Head of caudate nucleus (tissue), 42 donors: ENCODE measurements around the gene CDA.
"Not testable (repeated sequence)": the region's sequence is repeated elsewhere in the genome, so short reads cannot be mapped to it uniquely, and the experiment has no call there.

ENCODE experiments used
- DNase-seq, 42 donors: peaks; one replicate each; pipeline versions ENCODE4 v3.0.0 to v3.0.0-alpha.2; 2020 to 2021; ENCODE audit warnings: mixed read lengths in 7 of 42
- intact Hi-C: fragments of 100-400 bp; cut with DNase I; formaldehyde crosslinking; loops from one replicate; pipeline ENCODE4 v1.15.0; 2022

The CDA gene

GRCh38 chr1:20578721-20579395 is 10.0 kb upstream of the CDA start:
- intact Hi-C loops, result no loop called here
- DNase-seq, result no peak

DNA sequence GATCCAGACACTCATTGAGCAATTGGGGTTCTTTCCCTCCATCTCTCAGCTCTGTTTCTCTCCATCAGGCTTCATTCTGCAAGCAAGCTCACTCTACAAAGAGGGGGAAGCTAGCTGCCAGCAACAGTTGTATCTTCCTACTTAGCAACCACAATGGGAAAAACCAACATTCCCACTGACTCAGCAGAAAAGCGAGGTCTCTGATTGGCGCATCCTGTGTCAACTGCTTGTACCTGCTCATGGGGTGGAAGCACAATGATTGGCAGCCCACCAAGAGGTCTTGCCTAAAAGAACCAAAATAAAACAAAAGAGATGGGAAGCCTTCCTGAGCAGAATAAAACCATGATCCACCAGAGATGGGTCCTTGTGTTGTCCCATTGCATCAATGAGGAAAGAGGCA is 4.0 kb upstream of the CDA start:
- intact Hi-C loops, result no loop called here
- no peak for DNase-seq

- no peak for DNase-seq
Observed at GRCh38 chr1:20586953-20587660, 1.8 kb upstream of the CDA start.

DNA sequence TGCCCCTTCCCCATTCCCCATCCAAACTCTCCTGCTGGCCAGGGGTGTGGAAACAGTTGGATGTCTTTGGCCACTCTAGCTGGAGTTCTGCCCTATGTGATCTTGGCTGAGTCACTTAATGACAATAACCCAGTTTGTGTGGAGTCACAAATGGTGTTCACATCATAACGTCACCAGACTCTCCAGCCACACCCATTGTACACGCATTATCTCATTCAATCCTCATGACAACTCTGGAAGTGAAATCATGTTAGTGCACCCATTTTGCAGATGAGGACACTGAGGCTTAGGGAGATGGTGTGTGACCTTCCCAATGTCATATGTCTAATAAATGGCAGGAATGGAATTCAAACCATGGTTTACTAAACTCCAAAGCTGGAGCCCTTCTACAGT is 1.2 kb upstream of the CDA start:
- intact Hi-C loops, result no loop called here
- no peak for DNase-seq

More at GRCh38 chr1:20586953-20587660, 1.8 kb upstream of the CDA start:
- intact Hi-C loops, result no loop called here

GRCh38 chr1:20589331-20590278 is 708 bp downstream of the CDA start:
- intact Hi-C loops, result no loop called here
- DNase-seq, result no peak

- intact Hi-C loops, result no loop called here
- DNase-seq, result no peak
Observed at GRCh38 chr1:20590306-20590777, 1.4 kb downstream of the CDA start.

GRCh38 chr1:20593756-20594155 is 4.9 kb downstream of the CDA start:
- no peak for DNase-seq
- intact Hi-C loops, result no loop called here

GRCh38 chr1:20594746-20595145 is 5.8 kb downstream of the CDA start:
- intact Hi-C loops, result no loop called here
- DNase-seq, result no peak

DNA sequence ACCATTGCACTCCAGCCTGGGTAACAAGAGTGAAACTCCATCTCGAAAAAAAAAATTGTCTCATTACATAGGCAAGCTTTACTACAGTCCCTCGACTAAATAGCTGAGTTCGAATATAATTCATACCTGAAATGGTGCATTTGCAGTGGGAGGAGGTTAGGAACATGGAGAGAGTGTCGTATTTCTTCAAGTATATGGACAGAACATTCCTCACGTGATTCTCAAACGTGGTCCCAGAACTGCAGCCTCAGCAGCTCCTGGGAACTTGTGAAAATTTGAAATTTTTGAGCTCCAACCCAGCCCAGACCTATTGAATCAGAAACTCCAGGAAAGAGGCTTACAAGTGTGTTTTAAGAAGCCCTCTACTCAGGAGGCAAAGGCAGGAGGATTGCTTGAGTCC is 7.2 kb downstream of the CDA start:
- intact Hi-C loops, result no loop called here
- no peak for DNase-seq

DNA sequence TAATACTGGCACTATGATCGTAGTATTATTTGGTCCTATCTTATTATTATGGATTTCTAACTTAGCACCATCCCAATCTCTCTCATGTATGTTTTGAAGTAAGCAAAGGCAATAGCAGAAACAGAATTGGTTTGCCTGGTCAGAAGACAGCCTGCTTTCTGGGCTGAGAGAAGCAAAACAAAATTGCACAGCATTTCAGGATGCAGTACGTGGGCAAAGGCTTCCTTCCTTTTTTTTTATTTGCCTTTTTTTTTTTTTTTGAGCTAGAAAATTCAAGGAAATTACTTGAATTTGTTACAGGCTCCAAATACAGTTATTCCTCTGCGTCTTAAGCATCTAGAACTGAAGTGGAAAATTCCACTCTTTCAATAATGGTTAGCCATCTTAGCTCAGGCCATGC is 8.8 kb downstream of the CDA start:
- DNase-seq, result no peak

DNA sequence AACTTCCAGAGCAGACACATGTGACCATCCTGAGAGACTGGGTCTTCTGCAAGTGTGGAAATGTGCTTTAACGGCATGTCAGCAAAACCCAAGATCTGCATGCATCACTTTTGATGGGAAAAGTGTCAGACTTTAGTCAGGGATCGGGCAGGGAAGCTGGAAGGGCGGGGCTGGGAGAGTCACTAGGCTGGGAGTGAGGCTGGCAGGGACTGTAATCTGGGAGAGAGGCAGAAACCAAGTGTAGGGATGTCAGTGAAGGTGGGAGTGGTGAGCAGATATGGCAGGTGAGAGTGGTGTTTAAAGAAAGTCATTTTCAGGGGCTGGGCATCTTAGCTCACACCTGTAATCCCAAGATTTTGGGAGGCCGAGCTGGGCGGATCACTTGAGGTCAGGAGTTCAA is 11.3 kb downstream of the CDA start:
- no peak for DNase-seq
- intact Hi-C loops, result no loop called here

More for the DNA sequence above, 8.8 kb downstream of the CDA start:
- intact Hi-C loops, result no loop called here

GRCh38 chr1:20601129-20601825 is 12.4 kb downstream of the CDA start:
- no peak for DNase-seq
- intact Hi-C loops, result no loop called here

- intact Hi-C loops, result no loop called here
- no peak for DNase-seq
Observed at GRCh38 chr1:20602851-20603450, 14.1 kb downstream of the CDA start.

GRCh38 chr1:20603504-20604464 is 14.9 kb downstream of the CDA start:
- no peak for DNase-seq
- intact Hi-C loops, result no loop called here

- intact Hi-C loops, result no loop called here
- no peak for DNase-seq
Observed at GRCh38 chr1:20604678-20605077, 15.8 kb downstream of the CDA start.

DNA sequence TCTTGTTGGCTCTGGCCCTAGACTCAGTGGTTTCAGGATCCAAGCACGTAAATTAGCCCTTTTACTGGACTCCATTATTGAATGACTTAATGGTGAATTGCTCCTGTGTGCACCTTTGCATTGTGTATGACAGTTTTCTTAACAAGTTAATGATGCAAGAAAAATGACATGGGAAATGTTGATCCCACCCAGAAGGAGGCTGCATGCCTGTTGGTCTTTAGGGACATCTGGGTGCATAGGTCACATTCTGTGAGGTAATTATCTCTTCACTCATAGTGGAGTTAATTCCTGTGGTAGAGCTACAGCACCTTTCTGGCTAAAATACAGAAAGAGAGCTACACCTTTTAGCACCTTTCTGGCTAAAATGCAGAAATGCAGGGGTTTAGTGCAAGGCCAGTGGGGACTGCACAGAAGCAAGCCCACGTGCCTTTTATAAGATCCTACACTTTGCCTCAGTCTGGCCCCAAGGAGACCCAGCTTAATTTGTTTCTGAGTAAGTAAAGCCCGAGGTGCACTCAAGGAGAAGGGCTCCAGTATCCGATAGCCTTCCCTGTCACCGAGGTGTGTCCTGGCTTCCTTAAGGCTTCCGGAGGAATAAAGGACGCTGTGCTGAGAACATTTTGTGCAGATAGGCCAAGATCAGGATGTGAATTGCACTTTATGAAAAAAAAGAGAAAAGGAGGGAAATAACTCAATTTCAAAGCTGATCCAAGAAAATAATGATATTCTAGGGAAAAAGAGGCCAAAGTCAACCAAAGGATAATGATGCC is 18.1 kb downstream of the CDA start:
- DNase-seq, intact Hi-C loops: not testable (repeated sequence)

DNA sequence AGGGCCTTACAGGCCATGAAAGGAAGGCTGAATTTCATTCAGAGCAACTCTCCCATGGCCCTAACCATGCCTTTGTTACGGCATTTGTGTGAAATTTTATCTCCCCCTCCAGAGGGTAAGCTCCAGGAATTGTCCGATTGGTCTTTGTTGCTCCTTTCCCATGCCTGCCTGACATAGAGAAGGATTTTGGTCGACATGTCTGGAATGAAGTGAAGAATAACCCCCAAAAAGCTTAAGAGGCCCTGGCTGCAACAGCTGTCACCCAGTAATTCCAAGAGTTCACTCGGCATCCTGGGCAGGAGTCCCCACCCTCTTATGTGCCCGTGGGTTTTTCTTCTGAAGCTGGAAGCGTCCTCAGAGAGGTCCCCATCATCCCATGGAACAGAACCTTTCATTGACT is 20.6 kb downstream of the CDA start:
- DNase-seq, result no peak
- intact Hi-C loops, result no loop called here
